Measurements from ENCODE around the gene CASP5. TPM values are rescaled to one million over a fixed set of nuclear protein-coding genes. Genes with fewer than 3 reads are reported as not detected.

Gene CASP5
- polyA plus RNA-seq, 3 donors = 2.3 to 6.4 (median 4.4) TPM

- Mint-ChIP-seq H3K9me3 (no peaks in the 10 kb centered on the region), H3K27me3 (ENCODE audit: low read depth in 3 of 3) (peaks cover 0 to 1% (median 0%) of the 10 kb centered on the region in 3 donors), H3K27ac (peak overlapping the region; percentile 81 to 100 (median 98)), H3K4me1 (peaks cover 73% of the 10 kb centered on the region), H3K36me3 (peaks cover 50 to 58% of the 10 kb centered on the region in 2 donors), H3K4me3 (peak overlapping the region; percentile 98 to 99)
- Histone ChIP-seq H3K27ac (ENCODE audit: low read depth in 1 of 2, low read length in 2 of 2) (peak overlapping the region in 1 of 2 donors; percentile 89), H3K36me3 (replicated peaks in 1 of 2; ENCODE audit: control insufficient read depth in 1 of 2, insufficient read depth in 2 of 2, low read length in 2 of 2) (peaks cover 39 to 43% of the 10 kb centered on the region in 2 donors), H3K4me3 (replicated peaks in 1 of 3; ENCODE audit: low read depth in 2 of 3, low read length in 3 of 3) (peak overlapping the region; percentile 59 to 99 (median 81)), H3K79me2 (ENCODE audit: insufficient read depth, low read length) (peaks cover 85% of the 10 kb centered on the region), H4K20me1 (ENCODE audit: insufficient read depth, low read length) (peaks cover 35% of the 10 kb centered on the region), H3K27me3 (ENCODE audit: control insufficient read depth in 2 of 2, insufficient read depth in 2 of 2, low read length in 2 of 2) (no peaks in the 10 kb centered on the region), H3K4me1 (ENCODE audit: control insufficient read depth in 1 of 2, insufficient read depth in 2 of 2, low read length in 2 of 2) (peaks cover 56 to 88% of the 10 kb centered on the region in 2 donors), H3K4me2 (replicated peaks; ENCODE audit: extremely low read depth, low read length, poor library complexity, severe bottlenecking) (peak overlapping the region; percentile 93), H3K9ac (ENCODE audit: insufficient read depth, low read length, poor library complexity, severe bottlenecking) (peak overlapping the region; percentile 66), H2AFZ (ENCODE audit: insufficient read depth, low read depth, low read length, poor library complexity, severe bottlenecking) (no peak overlapping the region), H3K9me3 (replicated peaks in 1 of 2; ENCODE audit: control insufficient read depth in 1 of 2, insufficient read depth in 1 of 2, low read length in 2 of 2) (no peaks in the 10 kb centered on the region)
- 7% methylated on average over 2 of the region's 2 CpGs for WGBS (ENCODE audit: insufficient coverage)
- intact Hi-C loops (cut with micrococcal nuclease) = loop anchor here (10.0 kb wide), 3 partner anchors 72 to 188 kb away; no protein-coding TSS in a partner anchor
- TF ChIP-seq, protein P1, sequence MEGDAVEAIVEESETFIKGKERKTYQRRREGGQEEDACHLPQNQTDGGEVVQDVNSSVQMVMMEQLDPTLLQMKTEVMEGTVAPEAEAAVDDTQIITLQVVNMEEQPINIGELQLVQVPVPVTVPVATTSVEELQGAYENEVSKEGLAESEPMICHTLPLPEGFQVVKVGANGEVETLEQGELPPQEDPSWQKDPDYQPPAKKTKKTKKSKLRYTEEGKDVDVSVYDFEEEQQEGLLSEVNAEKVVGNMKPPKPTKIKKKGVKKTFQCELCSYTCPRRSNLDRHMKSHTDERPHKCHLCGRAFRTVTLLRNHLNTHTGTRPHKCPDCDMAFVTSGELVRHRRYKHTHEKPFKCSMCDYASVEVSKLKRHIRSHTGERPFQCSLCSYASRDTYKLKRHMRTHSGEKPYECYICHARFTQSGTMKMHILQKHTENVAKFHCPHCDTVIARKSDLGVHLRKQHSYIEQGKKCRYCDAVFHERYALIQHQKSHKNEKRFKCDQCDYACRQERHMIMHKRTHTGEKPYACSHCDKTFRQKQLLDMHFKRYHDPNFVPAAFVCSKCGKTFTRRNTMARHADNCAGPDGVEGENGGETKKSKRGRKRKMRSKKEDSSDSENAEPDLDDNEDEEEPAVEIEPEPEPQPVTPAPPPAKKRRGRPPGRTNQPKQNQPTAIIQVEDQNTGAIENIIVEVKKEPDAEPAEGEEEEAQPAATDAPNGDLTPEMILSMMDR (IDR thresholded peaks at IDR 0.05) = no peak
- DNase-seq = peak; percentile 49 to 87 (median 79)
Observed at GRCh38 chr11:105032495-105032894, 9.5 kb upstream of the CASP5 start.

DNA sequence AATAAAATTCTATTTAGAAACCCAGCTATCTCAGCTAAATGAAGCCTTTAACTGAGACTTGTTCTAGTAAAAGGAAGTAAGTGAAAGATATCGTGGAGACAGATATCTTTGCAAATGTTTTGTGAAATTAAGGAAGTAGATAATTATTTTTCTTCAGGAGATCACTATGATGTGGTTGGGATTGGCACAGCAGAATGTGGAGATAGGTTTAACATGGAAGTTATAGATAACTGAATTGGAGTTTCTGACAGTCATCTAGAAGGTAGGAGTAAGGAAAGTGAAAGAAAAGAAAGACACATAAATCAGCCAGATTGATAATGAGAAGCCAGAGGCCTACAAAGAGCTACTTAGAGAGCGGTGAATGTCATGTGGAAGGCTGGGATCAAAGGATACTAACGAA is 4.7 kb upstream of the CASP5 start:
- Histone ChIP-seq H3K4me1 (ENCODE audit: control insufficient read depth in 1 of 2, insufficient read depth in 2 of 2, low read length in 2 of 2) (peaks cover 54 to 72% of the 10 kb centered on the region in 2 donors), H4K20me1 (ENCODE audit: insufficient read depth, low read length) (peaks cover 50% of the 10 kb centered on the region), H3K9ac (ENCODE audit: insufficient read depth, low read length, poor library complexity, severe bottlenecking) (no peak overlapping the region), H2AFZ (ENCODE audit: insufficient read depth, low read depth, low read length, poor library complexity, severe bottlenecking) (no peak overlapping the region), H3K4me3 (replicated peaks in 1 of 3; ENCODE audit: low read depth in 2 of 3, low read length in 3 of 3) (peak overlapping the region in 1 of 3 experiments; percentile 33), H3K27ac (ENCODE audit: low read depth in 1 of 2, low read length in 2 of 2) (peak overlapping the region in 1 of 2 donors; percentile 61), H3K4me2 (replicated peaks; ENCODE audit: extremely low read depth, low read length, poor library complexity, severe bottlenecking) (peak overlapping the region; percentile 24), H3K27me3 (ENCODE audit: control insufficient read depth in 2 of 2, insufficient read depth in 2 of 2, low read length in 2 of 2) (no peaks in the 10 kb centered on the region), H3K79me2 (ENCODE audit: insufficient read depth, low read length) (peaks cover 62% of the 10 kb centered on the region), H3K36me3 (replicated peaks in 1 of 2; ENCODE audit: control insufficient read depth in 1 of 2, insufficient read depth in 2 of 2, low read length in 2 of 2) (peaks cover 74% of the 10 kb centered on the region in 2 donors), H3K9me3 (replicated peaks in 1 of 2; ENCODE audit: control insufficient read depth in 1 of 2, insufficient read depth in 1 of 2, low read length in 2 of 2) (no peaks in the 10 kb centered on the region)
- H3K9me3 Mint-ChIP-seq = peaks cover 0 to 2% (median 0%) of the 10 kb centered on the region in 7 donors
- H3K4me3 Mint-ChIP-seq = peak overlapping the region; percentile 25 to 82
- TF ChIP-seq, protein P1 (IDR thresholded peaks at IDR 0.05) = no peak
- H3K27ac Mint-ChIP-seq = peak overlapping the region; percentile 2 to 84 (median 77)
- DNase-seq = no peak
- no peaks in the 10 kb centered on the region for H3K27me3 Mint-ChIP-seq (ENCODE audit: low read depth in 3 of 3)
- intact Hi-C loops (cut with micrococcal nuclease) = no loop called here
- H3K36me3 Mint-ChIP-seq = peaks cover 76 to 82% of the 10 kb centered on the region in 2 donors
- peaks cover 69% of the 10 kb centered on the region for H3K4me1 Mint-ChIP-seq
- whole genome bisulfite sequencing (ENCODE audit: insufficient coverage) = 0% methylated on average over 1 of the region's 3 CpGs

Data from CD14-positive monocyte (primary cell).